ENCODE data around the gene GPER1. TPM values are rescaled to one million over a fixed set of nuclear protein-coding genes. Genes with fewer than 3 reads are reported as not detected.

Gene GPER1
- total RNA-seq, 2 donors from 2014 or later, result 0.24 to 1.1 TPM

- Mint-ChIP-seq H3K4me1 (peaks cover 6% of the 10 kb centered on the region), H3K36me3 (ENCODE audit: low read depth) (peaks cover 7% of the 10 kb centered on the region), H3K27ac (no peak overlapping the region), H3K4me3 (no peak overlapping the region), H3K9me3 (no peaks in the 10 kb centered on the region), H3K27me3 (no peaks in the 10 kb centered on the region)
- ATAC-seq (replicated peaks), result no peak
Observed at GRCh38 chr7:1119201-1119600, 31.3 kb downstream of the GPER1 start.

DNA sequence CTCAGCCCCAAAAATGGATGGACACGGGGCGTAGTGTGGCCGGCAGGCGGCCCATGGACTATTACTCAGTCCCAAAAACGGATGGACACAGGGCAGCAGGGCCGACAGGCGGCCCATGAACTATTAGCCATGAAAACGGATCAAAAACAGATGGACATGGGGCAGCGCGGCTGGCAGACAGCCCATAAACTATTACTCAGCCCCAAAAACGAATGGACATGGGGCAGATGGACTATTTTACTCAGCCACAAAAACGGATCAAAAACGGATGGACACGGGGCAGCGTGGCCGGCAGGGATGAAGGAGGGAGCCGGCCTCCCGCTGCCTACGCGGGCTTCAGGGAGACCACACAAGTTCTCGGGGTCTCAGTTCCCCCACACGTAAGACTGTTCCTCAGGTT lies 32.9 kb downstream of the GPER1 start:
- no peaks in the 10 kb centered on the region for H3K9me3 Mint-ChIP-seq
- H3K36me3 Mint-ChIP-seq (ENCODE audit: low read depth), result peaks cover 14% of the 10 kb centered on the region
- H3K27ac Mint-ChIP-seq, result no peak overlapping the region
- no peak for ATAC-seq (replicated peaks)
- peaks cover 6% of the 10 kb centered on the region for H3K4me1 Mint-ChIP-seq
- no peak overlapping the region for H3K4me3 Mint-ChIP-seq
- H3K27me3 Mint-ChIP-seq, result no peaks in the 10 kb centered on the region

- ATAC-seq (replicated peaks), result no peak
- H3K9me3 Mint-ChIP-seq, result no peaks in the 10 kb centered on the region
- H3K27ac Mint-ChIP-seq, result no peak overlapping the region
- no peak overlapping the region for H3K4me3 Mint-ChIP-seq
- peaks cover 6% of the 10 kb centered on the region for H3K4me1 Mint-ChIP-seq
- H3K27me3 Mint-ChIP-seq, result no peaks in the 10 kb centered on the region
- H3K36me3 Mint-ChIP-seq (ENCODE audit: low read depth), result peaks cover 17% of the 10 kb centered on the region
Observed at GRCh38 chr7:1121476-1121875, 33.6 kb downstream of the GPER1 start.

GRCh38 chr7:1121886-1122831 lies 34.2 kb downstream of the GPER1 start:
- Mint-ChIP-seq H3K27me3 (no peaks in the 10 kb centered on the region), H3K9me3 (no peaks in the 10 kb centered on the region), H3K27ac (no peak overlapping the region), H3K4me1 (peaks cover 6% of the 10 kb centered on the region), H3K36me3 (ENCODE audit: low read depth) (peaks cover 24% of the 10 kb centered on the region), H3K4me3 (no peak overlapping the region)
- ATAC-seq (replicated peaks), result no peak

GRCh38 chr7:1122832-1123501 lies 35.1 kb downstream of the GPER1 start:
- H3K4me3 Mint-ChIP-seq, result no peak overlapping the region

GRCh38 chr7:1123715-1124114 lies 35.8 kb downstream of the GPER1 start:
- Mint-ChIP-seq H3K27me3 (no peaks in the 10 kb centered on the region), H3K4me1 (no peaks in the 10 kb centered on the region), H3K27ac (no peak overlapping the region), H3K9me3 (no peaks in the 10 kb centered on the region), H3K4me3 (no peak overlapping the region), H3K36me3 (ENCODE audit: low read depth) (peaks cover 17% of the 10 kb centered on the region)
- no peak for ATAC-seq (replicated peaks)

More at GRCh38 chr7:1122832-1123501, 35.1 kb downstream of the GPER1 start:
- H3K27me3 Mint-ChIP-seq, result no peaks in the 10 kb centered on the region
- no peak for ATAC-seq (replicated peaks)
- no peak overlapping the region for H3K27ac Mint-ChIP-seq
- no peaks in the 10 kb centered on the region for H3K4me1 Mint-ChIP-seq
- peaks cover 17% of the 10 kb centered on the region for H3K36me3 Mint-ChIP-seq (ENCODE audit: low read depth)
- no peaks in the 10 kb centered on the region for H3K9me3 Mint-ChIP-seq

DNA sequence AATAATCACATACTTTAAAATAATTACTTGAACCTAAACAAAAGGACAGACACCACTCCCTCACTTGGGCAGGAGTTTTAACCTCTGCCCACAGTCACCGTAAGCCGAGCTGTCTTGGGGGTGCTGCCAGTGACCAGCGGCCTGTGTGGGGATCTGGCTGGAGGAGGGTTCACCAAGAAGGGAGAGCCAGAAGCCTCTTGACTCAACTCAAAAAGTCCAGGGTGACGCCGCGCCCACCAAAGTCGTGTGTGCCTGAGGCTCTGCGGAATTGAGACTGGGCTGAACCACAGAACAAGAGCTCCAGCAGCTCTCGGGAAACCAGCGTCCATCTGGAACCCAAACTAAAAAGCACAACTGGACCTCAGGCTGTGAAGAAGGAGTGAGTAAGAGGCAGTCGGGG lies 36.3 kb downstream of the GPER1 start:
- Mint-ChIP-seq H3K36me3 (ENCODE audit: low read depth) (peaks cover 17% of the 10 kb centered on the region), H3K27me3 (no peaks in the 10 kb centered on the region), H3K27ac (no peak overlapping the region), H3K9me3 (no peaks in the 10 kb centered on the region), H3K4me1 (no peaks in the 10 kb centered on the region), H3K4me3 (no peak overlapping the region)
- no peak for ATAC-seq (replicated peaks)

DNA sequence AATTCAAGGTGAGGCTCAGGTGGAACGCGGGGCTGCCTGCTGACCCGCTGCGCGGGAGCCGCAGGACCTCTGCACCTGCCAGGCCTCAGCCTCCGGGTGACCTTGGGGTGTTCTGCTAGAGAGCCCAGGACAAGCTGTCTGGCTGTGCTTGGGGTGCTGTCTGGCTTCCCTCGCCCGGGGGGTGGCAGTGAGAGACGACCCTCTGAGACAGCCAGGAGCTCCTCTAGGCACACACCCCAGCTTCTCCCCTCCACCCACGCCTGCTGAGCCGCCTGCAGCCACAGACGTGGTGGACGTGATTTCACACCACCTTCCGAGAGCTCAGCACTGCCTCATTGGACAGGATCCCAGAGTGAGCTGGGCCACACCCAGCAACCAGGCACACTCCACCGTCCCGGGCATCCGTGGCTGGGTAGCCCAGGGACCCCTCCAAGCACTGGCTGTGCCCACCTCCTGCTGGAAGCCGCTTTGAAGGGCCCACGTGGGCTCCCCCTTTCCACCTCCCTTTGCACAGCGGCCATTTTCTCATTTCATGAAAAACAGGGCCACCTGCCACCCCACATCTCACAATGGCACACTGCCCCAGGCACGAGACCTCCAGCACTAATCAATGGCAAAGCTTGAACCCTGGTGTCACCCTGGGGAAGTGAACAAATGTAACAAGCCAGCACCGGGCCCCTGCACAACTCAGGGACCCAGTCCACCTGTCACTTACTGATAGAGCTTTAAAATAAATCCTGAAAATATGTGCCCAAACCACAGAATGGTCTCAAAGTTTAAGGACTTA lies 37.1 kb downstream of the GPER1 start:
- ATAC-seq (replicated peaks), result no peak
- no peak overlapping the region for H3K27ac Mint-ChIP-seq

DNA sequence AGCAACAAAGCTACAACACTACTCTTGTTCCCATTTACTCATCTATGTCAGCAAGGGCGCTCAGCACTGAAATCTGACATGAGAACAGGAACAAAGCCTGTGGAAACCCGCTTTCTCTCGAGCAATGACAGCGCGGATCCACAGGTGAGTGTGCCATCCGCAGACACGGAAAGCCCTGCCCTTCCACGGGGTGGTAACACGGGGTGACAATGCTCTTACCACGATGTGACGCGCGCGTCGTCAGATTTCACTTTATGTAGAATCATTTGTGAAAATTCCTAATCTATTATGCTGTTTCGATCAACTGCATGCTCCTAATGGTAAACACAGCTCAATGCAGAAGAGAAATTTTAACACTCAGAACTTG lies 37.7 kb downstream of the GPER1 start:
- no peak for ATAC-seq (replicated peaks)
- Mint-ChIP-seq H3K4me3 (no peak overlapping the region), H3K27ac (no peak overlapping the region)

More for the DNA sequence above, 37.1 kb downstream of the GPER1 start:
- peaks cover 24% of the 10 kb centered on the region for H3K36me3 Mint-ChIP-seq (ENCODE audit: low read depth)
- no peaks in the 10 kb centered on the region for H3K9me3 Mint-ChIP-seq
- no peaks in the 10 kb centered on the region for H3K27me3 Mint-ChIP-seq
- no peak overlapping the region for H3K4me3 Mint-ChIP-seq
- H3K4me1 Mint-ChIP-seq, result no peaks in the 10 kb centered on the region

GRCh38 chr7:1127001-1127400 lies 39.1 kb downstream of the GPER1 start:
- H3K36me3 Mint-ChIP-seq (ENCODE audit: low read depth), result peaks cover 24% of the 10 kb centered on the region
- no peaks in the 10 kb centered on the region for H3K27me3 Mint-ChIP-seq
- ATAC-seq (replicated peaks), result no peak
- H3K9me3 Mint-ChIP-seq, result no peaks in the 10 kb centered on the region
- no peak overlapping the region for H3K4me3 Mint-ChIP-seq
- H3K27ac Mint-ChIP-seq, result no peak overlapping the region
- H3K4me1 Mint-ChIP-seq, result no peaks in the 10 kb centered on the region

More for the DNA sequence above, 37.7 kb downstream of the GPER1 start:
- H3K9me3 Mint-ChIP-seq, result no peaks in the 10 kb centered on the region
- no peaks in the 10 kb centered on the region for H3K27me3 Mint-ChIP-seq
- peaks cover 24% of the 10 kb centered on the region for H3K36me3 Mint-ChIP-seq (ENCODE audit: low read depth)
- H3K4me1 Mint-ChIP-seq, result no peaks in the 10 kb centered on the region

DNA sequence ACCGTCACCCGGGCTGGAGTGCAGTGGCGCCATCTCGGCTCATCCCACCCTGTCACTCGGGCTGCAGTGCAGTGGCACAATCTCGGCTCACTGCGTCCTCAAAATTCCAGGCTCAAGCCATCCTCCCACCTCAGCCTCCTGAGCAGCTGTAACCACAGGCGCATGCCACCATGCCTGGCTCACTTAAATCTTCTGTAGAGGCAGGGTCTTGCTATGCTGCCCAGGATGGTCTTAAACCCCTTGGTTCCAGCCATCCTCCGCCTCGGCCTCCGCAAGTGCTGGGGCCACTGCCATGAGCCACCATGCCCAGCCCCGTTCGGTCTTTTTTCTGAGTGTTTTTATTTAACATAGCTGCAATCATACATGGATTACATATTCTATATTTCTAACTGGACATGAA lies 41.5 kb downstream of the GPER1 start:
- H3K27me3 Mint-ChIP-seq, result no peaks in the 10 kb centered on the region
- ATAC-seq (replicated peaks), result no peak

DNA sequence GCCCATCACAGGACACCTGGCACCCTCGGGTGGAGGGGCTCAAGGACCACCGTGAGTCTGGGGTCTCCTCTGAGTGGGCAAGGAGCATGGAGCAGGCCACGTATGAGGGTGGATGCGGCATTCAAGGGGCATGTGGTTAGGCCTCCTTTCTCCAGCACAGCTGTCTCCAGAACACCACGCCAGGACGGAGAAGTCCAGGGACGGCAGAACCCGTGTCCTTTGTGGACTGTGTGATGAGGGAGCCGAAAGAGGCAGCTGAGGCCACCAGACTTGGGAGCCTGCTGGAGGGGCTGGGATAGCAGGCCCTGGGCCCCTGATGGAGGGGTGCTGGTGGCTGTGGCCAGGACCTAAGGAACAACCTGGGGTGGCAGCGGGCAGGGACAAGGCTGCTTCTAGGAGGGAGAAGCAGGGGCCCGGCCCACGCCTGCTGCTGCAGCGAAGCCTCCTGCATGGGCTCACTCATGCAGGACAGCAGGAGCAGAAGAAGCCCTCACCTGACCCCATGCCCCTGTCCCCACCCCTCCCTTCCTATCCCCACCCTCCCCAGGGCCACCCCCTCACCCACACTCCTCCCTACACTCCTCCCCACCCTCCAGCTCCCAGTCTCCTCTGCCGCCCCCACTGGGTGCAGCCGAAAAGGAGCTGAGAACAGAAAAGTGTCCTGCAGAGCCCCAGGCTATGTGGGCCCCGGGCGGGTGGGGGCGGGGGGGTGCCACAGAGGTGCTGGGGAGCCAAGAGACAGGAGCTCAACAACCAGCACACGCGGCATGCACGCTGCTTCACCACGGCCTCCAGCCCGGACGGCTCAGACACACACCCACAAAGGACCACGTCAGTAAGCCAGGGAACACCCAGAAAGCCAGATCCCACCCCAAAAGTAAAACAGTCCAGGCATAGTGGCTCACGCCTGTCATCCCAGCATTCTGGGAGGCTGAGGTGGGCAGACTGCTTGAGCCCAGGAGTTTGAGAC lies 42.4 kb downstream of the GPER1 start:
- Mint-ChIP-seq H3K36me3 (ENCODE audit: low read depth) (peaks cover 22% of the 10 kb centered on the region), H3K27me3 (no peaks in the 10 kb centered on the region), H3K9me3 (no peaks in the 10 kb centered on the region), H3K4me1 (no peaks in the 10 kb centered on the region), H3K27ac (no peak overlapping the region), H3K4me3 (no peak overlapping the region)
- ATAC-seq (replicated peaks), result no peak

More for the DNA sequence above, 41.5 kb downstream of the GPER1 start:
- Mint-ChIP-seq H3K9me3 (no peaks in the 10 kb centered on the region), H3K27ac (no peak overlapping the region), H3K4me3 (no peak overlapping the region), H3K36me3 (ENCODE audit: low read depth) (peaks cover 24% of the 10 kb centered on the region), H3K4me1 (no peaks in the 10 kb centered on the region)

- H3K4me1 Mint-ChIP-seq, result peaks cover 2% of the 10 kb centered on the region
- H3K36me3 Mint-ChIP-seq (ENCODE audit: low read depth), result peaks cover 13% of the 10 kb centered on the region
Observed at GRCh38 chr7:1131471-1132265, 43.8 kb downstream of the GPER1 start.

More at GRCh38 chr7:1131471-1132265, 43.8 kb downstream of the GPER1 start:
- ATAC-seq (replicated peaks), result no peak
- H3K4me3 Mint-ChIP-seq, result no peak overlapping the region
- no peaks in the 10 kb centered on the region for H3K9me3 Mint-ChIP-seq
- no peak overlapping the region for H3K27ac Mint-ChIP-seq
- H3K27me3 Mint-ChIP-seq, result no peaks in the 10 kb centered on the region
